ENCODE results near the gene RGS6. TPM values are rescaled to one million over a fixed set of nuclear protein-coding genes. Genes with fewer than 3 reads are reported as not detected.

The RGS6 gene
- total and polyA plus RNA-seq, 2 experiments from 2014 or later, result not detected

DNA sequence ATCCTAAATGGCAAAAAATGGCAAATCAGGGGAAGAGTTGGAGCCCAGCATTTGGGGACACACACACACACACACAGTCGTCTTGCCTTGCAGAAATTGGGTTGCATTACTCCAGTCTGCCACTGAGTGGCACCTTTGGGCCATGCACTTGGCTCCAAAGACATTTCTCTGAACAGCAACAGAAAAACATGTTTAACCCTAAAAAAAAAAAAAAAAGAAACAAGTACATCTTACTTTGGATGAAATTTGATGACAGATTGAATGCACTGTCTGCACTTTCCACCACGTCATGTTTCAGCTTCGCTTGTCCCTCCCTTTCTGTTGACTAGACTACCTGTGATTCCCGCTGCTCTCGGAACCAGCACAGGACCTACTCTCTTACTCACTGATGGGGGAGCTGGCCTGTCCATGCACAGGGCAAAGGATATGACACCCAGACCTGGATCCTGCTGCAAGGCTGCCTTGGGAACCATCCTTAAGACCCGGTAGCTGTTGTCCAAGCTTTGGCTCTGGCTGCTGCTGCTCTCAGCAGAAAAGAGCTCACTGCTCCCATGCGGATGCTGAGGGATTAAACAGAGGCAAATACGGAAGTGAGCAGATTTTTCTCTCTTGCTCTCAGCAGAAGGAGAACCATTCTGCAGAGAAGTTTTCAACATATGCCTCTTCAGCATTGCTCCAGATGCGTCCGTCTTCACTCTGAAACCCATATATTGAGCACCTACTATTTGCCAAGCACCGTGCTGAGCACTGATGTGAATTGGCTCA, 584.9 kb downstream of the RGS6 start:
- Histone ChIP-seq H3K9ac (no peak overlapping the region), H3F3A (ENCODE audit: insufficient read depth) (peaks cover 30% of the 10 kb centered on the region), H3K27ac (no peak overlapping the region), H3K36me3 (ENCODE audit: low read depth) (no peaks in the 10 kb centered on the region), H2AFZ (no peak overlapping the region), H3K9me2 (ENCODE audit: insufficient read depth) (no peaks in the 10 kb centered on the region), H3K4me3 (no peak overlapping the region), H4K20me1 (ENCODE audit: insufficient read depth) (no peaks in the 10 kb centered on the region), H3K9me3 (ENCODE audit: low read depth) (no peaks in the 10 kb centered on the region), H3K4me2 (ENCODE audit: unreplicated experiment) (no peak overlapping the region), H3K27me3 (replicated peaks; ENCODE audit: insufficient read depth) (no peaks in the 10 kb centered on the region), H3K4me1 (ENCODE audit: insufficient read depth) (peaks cover 15% of the 10 kb centered on the region), H3K79me2 (ENCODE audit: insufficient read depth) (no peaks in the 10 kb centered on the region)
- DNase-seq, result peak; percentile 85
- 60 to 62% methylated on average over 11 of the region's 11 CpGs for WGBS, 2 experiments (ENCODE audit: low coverage in 1 of 2, low lambda C conversion rate in 2 of 2, missing lambda C conversion rate in 2 of 2)
- TF ChIP-seq EZH2phosphoT487 (IDR thresholded peaks at IDR 0.05; ENCODE audit: insufficient read depth, low read depth) (no peak), EZH2 (IDR thresholded peaks at IDR 0.05; ENCODE audit: insufficient read depth, poor library complexity, severe bottlenecking) (no peak)
- in situ Hi-C loops (cut with MboI), result loop anchor here (10.0 kb wide), 1 partner anchor 428 kb away; no protein-coding TSS in a partner anchor

- no peaks in the 10 kb centered on the region for H4K20me1 ChIP-seq (ENCODE audit: insufficient read depth)
- in situ Hi-C loops (cut with MboI), result loop anchor here (10.0 kb wide), 1 partner anchor 427 kb away; no protein-coding TSS in a partner anchor
- no peaks in the 10 kb centered on the region for H3K79me2 ChIP-seq (ENCODE audit: insufficient read depth)
- 52 to 57% methylated on average over 2 of the region's 2 CpGs for WGBS, 2 experiments (ENCODE audit: low coverage in 1 of 2, low lambda C conversion rate in 2 of 2, missing lambda C conversion rate in 2 of 2)
- H3K9ac ChIP-seq, result no peak overlapping the region
- H3K9me2 ChIP-seq (ENCODE audit: insufficient read depth), result no peaks in the 10 kb centered on the region
- H3K4me3 ChIP-seq, result no peak overlapping the region
- DNase-seq, result peak; percentile 36
- no peaks in the 10 kb centered on the region for H3K9me3 ChIP-seq (ENCODE audit: low read depth)
- no peaks in the 10 kb centered on the region for H3K27me3 ChIP-seq (replicated peaks; ENCODE audit: insufficient read depth)
- no peaks in the 10 kb centered on the region for H3K36me3 ChIP-seq (ENCODE audit: low read depth)
- peaks cover 20% of the 10 kb centered on the region for H3K4me1 ChIP-seq (ENCODE audit: insufficient read depth)
- no peak overlapping the region for H3K27ac ChIP-seq
- H2AFZ ChIP-seq, result 0 out of 2 replicates have a peak overlapping the region, but pooled peaks have one; percentile 25
- no peak overlapping the region for H3K4me2 ChIP-seq (ENCODE audit: unreplicated experiment)
- TF ChIP-seq EZH2 (IDR thresholded peaks at IDR 0.05; ENCODE audit: insufficient read depth, poor library complexity, severe bottlenecking), result no peak
- no peak for TF ChIP-seq EZH2phosphoT487 (IDR thresholded peaks at IDR 0.05; ENCODE audit: insufficient read depth, low read depth)
- peaks cover 30% of the 10 kb centered on the region for H3F3A ChIP-seq (ENCODE audit: insufficient read depth)
Observed at GRCh38 chr14:72517736-72518135, 585.5 kb downstream of the RGS6 start.

DNA sequence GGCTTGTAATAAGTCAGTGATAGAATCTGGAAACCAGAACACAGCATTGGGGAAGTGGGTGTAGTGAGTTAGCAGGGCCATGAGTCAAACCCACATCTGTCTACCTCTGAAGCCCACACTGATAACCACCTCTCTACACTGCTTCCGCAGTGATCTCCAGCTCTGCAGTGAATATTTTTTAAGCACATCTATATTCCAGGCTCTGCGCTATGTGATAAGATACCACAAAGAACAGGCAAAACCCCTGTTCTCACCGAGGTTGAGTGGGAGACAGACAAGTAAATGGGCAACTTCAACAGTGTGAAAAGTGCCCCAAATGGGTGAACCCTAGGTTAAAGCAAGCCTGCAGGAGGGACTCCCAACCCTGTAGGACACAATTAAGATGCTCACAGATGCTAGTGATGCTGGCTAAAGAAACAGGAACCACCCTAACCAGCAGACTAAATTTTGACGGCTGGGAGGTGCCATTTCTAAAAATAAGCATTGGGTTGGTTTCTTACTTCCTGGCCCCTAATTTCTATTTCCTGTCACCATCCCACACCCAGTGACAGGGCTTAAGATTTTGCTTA, 586.7 kb downstream of the RGS6 start:
- Histone ChIP-seq H3K9ac (no peak overlapping the region), H2AFZ (peak overlapping the region; percentile 25; the same call in 1 of the 2 replicates), H3K4me1 (ENCODE audit: insufficient read depth) (peaks cover 30% of the 10 kb centered on the region), H3K9me3 (ENCODE audit: low read depth) (no peaks in the 10 kb centered on the region), H3K9me2 (ENCODE audit: insufficient read depth) (no peaks in the 10 kb centered on the region), H4K20me1 (ENCODE audit: insufficient read depth) (no peaks in the 10 kb centered on the region), H3K4me2 (ENCODE audit: unreplicated experiment) (no peak overlapping the region), H3K4me3 (no peak overlapping the region), H3K27me3 (replicated peaks; ENCODE audit: insufficient read depth) (no peaks in the 10 kb centered on the region), H3F3A (ENCODE audit: insufficient read depth) (peaks cover 27% of the 10 kb centered on the region), H3K27ac (no peak overlapping the region), H3K36me3 (ENCODE audit: low read depth) (no peaks in the 10 kb centered on the region), H3K79me2 (ENCODE audit: insufficient read depth) (no peaks in the 10 kb centered on the region)
- TF ChIP-seq EZH2 (IDR thresholded peaks at IDR 0.05; ENCODE audit: insufficient read depth, poor library complexity, severe bottlenecking) (no peak), EZH2phosphoT487 (IDR thresholded peaks at IDR 0.05; ENCODE audit: insufficient read depth, low read depth) (no peak)
- no peak for DNase-seq
- in situ Hi-C loops (cut with MboI), result loop anchor here (10.0 kb wide), 1 partner anchor 426 kb away; no protein-coding TSS in a partner anchor
- WGBS, 2 experiments (ENCODE audit: low coverage in 1 of 2, low lambda C conversion rate in 2 of 2, missing lambda C conversion rate in 2 of 2), result 73 to 76% methylated on average over 4 of the region's 4 CpGs

GRCh38 chr14:72519543-72519942, 587.3 kb downstream of the RGS6 start:
- H3F3A ChIP-seq (ENCODE audit: insufficient read depth), result peaks cover 30% of the 10 kb centered on the region
- H4K20me1 ChIP-seq (ENCODE audit: insufficient read depth), result no peaks in the 10 kb centered on the region
- H3K79me2 ChIP-seq (ENCODE audit: insufficient read depth), result no peaks in the 10 kb centered on the region
- H3K9ac ChIP-seq, result no peak overlapping the region
- H3K27me3 ChIP-seq (replicated peaks; ENCODE audit: insufficient read depth), result no peaks in the 10 kb centered on the region
- TF ChIP-seq EZH2 (IDR thresholded peaks at IDR 0.05; ENCODE audit: insufficient read depth, poor library complexity, severe bottlenecking), result no peak
- TF ChIP-seq EZH2phosphoT487 (IDR thresholded peaks at IDR 0.05; ENCODE audit: insufficient read depth, low read depth), result no peak
- 82 to 87% methylated on average over 4 of the region's 4 CpGs for WGBS, 2 experiments (ENCODE audit: low coverage in 1 of 2, low lambda C conversion rate in 2 of 2, missing lambda C conversion rate in 2 of 2)
- H3K4me2 ChIP-seq (ENCODE audit: unreplicated experiment), result no peak overlapping the region
- H2AFZ ChIP-seq, result no peak overlapping the region
- no peaks in the 10 kb centered on the region for H3K36me3 ChIP-seq (ENCODE audit: low read depth)
- H3K9me3 ChIP-seq (ENCODE audit: low read depth), result no peaks in the 10 kb centered on the region
- H3K27ac ChIP-seq, result no peak overlapping the region
- no peaks in the 10 kb centered on the region for H3K9me2 ChIP-seq (ENCODE audit: insufficient read depth)
- in situ Hi-C loops (cut with MboI), result loop anchor here (10.0 kb wide), 1 partner anchor 425 kb away; no protein-coding TSS in a partner anchor
- peaks cover 36% of the 10 kb centered on the region for H3K4me1 ChIP-seq (ENCODE audit: insufficient read depth)
- no peak overlapping the region for H3K4me3 ChIP-seq
- no peak for DNase-seq
